GM12892 (cell line): ENCODE results near the gene RHBDL2.

ENCODE experiments used
- POLR2A ChIP-seq: IDR thresholded peaks from 2 replicates; pipeline ENCODE4 v1.6.1; 2011; ENCODE audit warnings: low read depth, low read length, control low read depth
- TAF1 ChIP-seq: IDR thresholded peaks from 2 replicates; pipeline ENCODE4 v1.6.1; 2011; ENCODE audit warnings: low read depth, mild to moderate bottlenecking, control low read depth, low read length, borderline replicate concordance

DNA sequence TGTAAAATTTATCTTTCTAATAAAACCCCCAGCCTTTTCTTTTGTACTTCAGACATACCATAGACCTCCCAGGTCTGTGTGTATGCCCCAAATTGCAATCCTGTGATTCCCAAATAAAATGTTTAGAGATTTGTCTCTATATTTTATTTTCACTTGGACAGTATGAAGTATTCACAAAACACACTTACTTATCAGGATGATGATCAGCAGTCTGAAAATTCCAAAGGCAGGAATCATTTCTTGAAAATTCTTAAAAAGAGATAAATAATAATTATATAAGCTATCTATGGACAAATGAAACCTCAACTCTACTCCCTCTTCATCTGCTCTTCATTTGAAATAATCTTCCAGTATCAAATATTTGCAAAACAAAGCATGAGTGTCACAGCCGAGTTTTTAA is 48.7 kb downstream of the RHBDL2 start:
- TF ChIP-seq POLR2A = no peak
- TF ChIP-seq TAF1 = no peak
